Stimulated activated CD4-positive, alpha-beta T cell treated with anti-CD3 and anti-CD28 coated beads, Interleukin-1b, Interleukin-23, amount 100 ng/mL, for 4 hours (primary cell): ENCODE data around the gene CHST2.

Experiments
- DNase-seq, 2 donors: peaks; one replicate each; pipeline ENCODE4 v3.0.0-alpha.2; 2020; ENCODE audit warnings: low read depth in 2 of 2

CHST2 gene

DNA sequence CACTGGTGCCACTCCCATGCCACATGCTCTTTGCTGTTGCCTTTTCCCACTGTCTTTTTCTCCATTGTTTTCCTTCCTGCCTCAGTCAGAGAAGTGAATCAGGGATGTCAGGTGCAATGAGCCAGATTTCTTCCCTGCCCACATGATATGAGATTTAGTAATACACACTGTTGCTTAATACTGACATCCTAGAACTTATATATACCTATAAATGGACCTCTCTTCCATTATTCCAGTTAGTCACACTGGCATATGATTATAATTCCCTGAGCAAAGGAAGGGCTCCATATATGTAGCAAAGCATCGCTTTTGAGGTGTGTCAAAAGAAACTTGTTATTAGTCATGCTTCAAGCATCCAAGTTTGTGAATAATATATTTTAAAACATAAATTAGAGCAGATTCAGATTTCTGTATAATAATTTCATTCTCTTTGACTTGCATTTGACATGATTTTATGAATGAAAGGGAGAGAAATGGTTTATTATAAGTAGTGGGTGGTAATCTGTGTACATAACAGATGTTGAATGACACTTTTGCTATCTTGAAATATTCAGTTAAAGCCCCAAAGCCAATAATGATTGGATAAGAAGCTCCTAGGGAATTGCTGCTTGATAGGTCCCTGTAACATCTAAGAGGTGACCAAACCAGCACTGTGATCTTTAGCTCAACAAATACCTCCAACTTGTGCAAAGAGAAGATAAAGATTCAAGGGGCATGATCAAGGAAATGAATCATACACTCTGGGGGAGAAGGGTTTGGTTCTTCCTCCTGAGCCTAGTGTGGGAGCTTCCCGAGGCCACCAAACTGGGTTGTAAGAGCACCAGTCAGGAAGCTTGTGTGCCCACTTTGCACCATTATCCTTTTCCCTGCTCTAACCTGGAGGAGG, 48.6 kb downstream of the CHST2 start:
- DNase-seq = no peak

DNA sequence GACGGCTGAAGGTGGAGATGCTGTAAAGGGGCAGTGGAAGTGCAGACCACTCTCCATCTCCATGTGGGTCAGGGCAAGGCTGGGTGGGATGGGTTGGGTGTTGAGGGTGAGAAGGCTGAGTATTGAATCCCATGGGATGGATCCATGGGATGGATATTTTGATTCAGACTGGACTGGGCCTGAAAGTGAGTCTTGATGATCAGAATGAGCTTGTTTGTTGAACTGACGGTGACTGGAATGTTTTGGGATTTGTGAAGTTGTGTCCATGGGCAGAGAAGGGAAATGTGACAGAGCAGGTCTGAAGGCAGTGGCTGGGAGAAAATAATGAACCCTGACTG, 49.3 kb downstream of the CHST2 start:
- no peak for DNase-seq

DNA sequence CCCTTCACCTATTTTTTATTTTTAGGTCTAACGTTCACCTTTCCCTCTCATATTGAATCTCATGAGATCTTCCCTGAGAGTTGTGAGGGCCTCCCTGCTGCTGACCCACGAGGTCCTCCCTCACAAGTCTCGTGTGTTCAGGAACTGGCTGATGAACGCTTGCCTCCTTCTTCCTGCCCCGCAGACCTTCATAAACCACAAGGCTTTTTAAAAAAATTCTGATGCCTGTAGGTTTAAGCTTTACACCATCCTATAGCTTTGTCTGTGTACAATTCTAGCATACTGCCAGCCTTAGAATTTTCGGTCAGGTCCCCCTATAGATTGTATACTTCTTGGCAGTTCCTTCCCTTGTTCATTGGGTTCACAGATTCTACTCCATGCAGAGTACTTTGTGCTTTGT, 50.5 kb downstream of the CHST2 start:
- no peak for DNase-seq

DNA sequence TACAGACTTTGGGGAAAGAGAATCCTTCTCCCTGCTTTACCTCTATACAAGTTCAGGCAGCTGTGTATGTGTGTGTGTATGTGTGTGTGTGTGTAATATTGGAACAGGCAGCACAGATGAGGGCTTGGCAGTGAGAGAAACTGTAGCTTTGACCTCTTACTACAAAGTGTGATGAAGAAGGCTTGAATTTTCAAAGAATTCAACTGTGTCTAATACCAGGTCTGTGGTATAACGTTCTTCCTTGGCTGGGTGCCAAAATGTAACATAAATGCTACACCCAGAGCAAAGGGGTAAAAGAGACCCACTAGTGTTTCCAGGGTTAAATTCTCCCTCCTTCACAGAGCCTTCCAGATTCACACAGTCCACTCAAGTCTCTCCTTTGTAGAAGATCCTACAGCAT, 51.1 kb downstream of the CHST2 start:
- DNase-seq = no peak

DNA sequence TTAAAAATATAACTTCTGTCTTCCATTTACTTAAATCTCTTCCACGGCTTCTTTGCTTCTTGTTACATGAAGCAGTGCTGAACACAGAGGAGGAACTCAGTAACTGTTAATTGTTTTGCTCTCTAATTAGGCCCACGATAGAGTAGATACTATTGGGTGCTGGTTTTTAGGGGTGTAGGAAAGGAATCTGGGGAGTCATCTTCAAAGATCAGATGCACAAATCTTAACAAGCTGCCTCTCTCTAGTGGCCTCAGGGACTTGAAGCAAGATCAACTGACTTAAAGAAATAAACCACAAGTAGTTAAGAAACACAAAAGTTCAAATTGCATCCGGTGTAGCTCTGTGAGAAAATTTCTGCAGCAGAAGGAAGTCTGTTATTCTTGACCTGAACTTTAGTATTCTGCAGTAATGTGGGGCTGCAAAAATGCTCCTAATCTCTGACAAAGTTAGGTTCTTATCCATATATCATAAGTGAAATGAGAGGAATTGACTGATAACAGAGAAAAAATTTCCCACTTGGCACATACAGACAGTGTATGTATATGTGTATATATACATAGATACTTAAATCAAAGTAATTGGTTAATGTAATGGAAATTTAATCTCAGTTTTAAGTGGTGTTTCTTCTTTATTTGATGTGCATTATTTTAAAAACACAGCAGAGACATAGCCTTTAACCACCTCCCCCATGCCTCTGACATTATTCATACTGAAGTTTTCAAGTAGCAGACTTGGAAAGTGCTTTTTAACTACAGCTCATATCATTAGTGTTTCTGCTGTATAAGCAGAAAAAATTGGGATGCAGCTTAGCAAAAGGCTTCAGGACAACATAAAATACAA, 51.8 kb downstream of the CHST2 start:
- DNase-seq = no peak

DNA sequence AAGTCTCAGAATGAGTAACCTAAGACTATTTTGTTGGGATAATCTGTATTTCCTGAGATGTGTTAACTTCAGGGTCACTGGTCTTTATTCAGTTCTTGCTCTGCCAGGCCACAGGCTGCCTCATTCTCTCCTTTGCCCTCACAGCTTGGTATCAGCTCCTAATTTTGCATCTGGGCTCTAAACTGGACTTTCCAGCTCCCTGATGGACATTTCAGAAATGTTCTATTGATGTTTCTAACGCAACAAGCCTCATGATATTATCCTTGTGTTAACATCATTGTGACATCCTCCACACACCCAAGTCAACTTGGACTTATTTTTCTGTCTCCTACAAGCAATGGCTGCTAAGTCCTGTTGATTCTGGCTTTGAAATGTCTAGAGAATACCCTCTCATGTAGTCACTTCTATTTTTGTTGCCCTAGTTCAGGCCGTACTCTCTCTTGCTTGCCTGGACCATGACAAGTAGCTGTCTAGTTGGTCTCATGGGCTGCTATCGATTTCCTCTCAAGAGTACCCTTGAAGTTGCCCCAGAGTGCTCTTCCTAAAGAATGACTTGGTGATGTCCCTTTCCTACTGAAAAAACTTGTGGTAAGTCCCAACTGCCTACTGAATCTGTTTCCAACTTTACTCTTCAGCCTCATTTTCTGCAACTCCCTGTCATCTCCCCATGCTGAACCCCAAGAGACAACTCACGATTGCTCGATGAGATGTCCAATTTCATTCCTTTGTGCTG, 52.7 kb downstream of the CHST2 start:
- no peak for DNase-seq

DNA sequence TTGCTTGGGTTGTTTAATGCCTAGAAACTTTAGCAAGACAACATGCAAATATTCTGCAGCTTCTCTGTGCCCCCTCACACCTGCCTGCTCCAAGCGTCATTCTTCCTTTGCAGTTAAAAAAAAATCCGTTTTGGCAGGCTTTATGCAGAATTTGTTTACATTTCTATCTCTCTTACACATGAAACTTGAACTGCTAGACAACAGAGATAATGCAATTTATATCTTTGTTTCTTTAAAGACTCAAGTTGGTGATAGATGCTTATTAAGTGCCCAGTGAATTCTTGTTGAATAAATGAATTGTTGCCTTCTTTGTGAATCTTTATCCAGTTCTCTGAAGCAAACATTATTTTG, 53.2 kb downstream of the CHST2 start:
- no peak for DNase-seq

DNA sequence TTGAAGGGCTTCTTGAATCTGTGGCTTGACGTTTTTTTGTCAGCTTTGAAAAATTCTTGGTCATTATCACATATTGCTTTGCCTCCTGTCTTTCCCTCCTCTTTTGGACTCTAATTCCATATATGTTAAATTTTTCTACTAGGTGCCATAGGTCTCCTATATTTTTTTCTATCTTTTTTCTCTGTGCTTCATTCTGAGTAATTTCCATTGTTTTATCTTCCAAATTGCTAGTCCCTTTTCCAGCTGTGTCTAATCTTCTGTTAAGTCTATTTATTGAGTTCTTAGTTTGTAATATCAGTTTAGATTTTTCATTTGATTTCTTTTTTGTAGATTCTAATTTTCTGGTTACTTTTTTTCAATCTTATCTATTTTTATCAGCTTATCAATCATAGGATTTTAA, 53.7 kb downstream of the CHST2 start:
- DNase-seq = no peak
